Measurements from ENCODE around the gene BCAN.

BCAN gene

GRCh38 chr1:156663178-156663577 lies 21.3 kb downstream of the BCAN start:
- no peak for DNase-seq

- no peak for DNase-seq
Measured at GRCh38 chr1:156664046-156664766, 22.3 kb downstream of the BCAN start.

- DNase-seq, result no peak
Measured at GRCh38 chr1:156664767-156665411, 23.0 kb downstream of the BCAN start.

DNA sequence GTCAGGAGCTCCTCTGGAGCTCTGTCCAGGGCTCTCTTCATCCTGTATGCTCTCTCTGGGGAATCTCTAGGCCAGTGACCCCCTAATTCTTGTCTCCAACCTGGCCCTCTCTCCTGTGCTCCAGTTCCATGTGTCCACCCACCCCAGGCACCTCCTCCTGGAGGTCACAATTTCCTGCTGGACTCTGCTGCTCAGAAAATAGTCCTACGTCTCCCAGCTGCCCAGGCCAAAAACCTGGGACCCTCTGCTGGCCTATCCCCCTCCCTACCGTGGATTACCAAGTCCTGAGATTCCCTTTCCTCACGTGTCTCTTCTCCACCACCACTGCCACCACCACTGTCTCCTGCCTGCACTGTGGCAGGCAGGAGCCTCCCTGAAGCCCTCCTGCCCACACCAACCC lies 23.6 kb downstream of the BCAN start:
- DNase-seq, result no peak

GRCh38 chr1:156666862-156667609 lies 25.1 kb downstream of the BCAN start:
- no peak for DNase-seq

- DNase-seq, result no peak
Measured at GRCh38 chr1:156667610-156667967, 25.7 kb downstream of the BCAN start.

- DNase-seq, result no peak
Measured at GRCh38 chr1:156667968-156668709, 26.2 kb downstream of the BCAN start.

- no peak for DNase-seq
Measured at GRCh38 chr1:156668801-156669637, 27.1 kb downstream of the BCAN start.

DNA sequence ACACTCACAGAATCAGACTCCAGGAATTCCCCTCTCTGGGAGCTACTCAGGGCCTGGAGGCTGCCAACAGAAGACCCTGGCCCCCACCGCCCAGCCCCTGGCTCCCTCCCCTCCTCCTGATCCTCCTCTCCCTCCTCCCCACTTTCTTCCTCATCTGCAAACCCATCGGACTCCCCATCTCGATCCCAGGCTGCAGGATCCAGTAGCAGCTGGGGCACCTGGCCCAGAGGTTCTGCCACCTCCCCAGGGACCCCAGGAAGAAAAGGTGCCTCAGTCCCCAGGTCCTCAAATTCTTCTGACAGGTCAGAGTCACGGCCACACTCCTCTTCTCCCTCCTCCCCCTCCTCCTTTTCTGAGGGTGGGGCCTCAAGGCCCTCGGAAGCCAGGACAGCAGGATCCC lies 27.9 kb downstream of the BCAN start:
- no peak for DNase-seq

DNA sequence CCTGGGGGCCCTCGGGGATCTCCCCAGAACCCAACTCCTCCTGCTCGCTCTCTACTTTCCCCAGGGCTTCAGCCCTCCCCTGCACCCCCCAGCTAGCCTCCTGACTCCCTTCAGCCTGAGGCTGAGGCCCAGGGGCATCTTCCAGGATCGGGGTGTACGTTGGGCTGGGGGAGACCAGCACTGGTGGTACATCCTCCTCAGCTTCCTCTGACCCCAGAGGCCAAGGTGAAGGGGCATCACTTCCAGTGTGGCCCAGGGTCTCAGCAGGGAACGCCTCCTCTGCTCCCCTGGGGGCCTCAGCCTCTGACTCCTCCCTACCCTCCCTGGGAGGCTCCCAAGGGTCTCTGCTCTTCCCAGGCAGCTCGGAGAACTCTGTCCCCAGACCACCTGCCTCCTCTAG lies 28.4 kb downstream of the BCAN start:
- no peak for DNase-seq

DNA sequence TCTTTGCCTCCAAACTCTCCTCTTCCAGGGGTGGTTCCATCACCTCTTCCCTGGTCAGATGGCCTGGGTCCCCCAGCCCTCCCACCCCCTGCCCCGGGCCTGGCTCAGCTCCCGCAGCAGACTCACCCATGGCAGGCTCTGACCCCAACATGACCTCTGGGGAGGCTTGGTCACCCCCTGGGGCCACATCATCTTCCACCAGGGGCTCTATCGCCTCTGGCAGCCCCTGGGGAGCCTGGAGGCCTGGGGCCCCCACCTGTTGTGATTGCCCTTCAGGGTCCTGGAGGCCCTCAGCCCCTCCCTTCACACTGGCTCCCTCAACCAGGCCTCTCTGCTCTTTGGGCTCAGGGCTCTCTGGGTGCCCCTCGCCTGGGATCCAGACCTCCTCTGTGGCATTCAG lies 28.9 kb downstream of the BCAN start:
- no peak for DNase-seq

DNA sequence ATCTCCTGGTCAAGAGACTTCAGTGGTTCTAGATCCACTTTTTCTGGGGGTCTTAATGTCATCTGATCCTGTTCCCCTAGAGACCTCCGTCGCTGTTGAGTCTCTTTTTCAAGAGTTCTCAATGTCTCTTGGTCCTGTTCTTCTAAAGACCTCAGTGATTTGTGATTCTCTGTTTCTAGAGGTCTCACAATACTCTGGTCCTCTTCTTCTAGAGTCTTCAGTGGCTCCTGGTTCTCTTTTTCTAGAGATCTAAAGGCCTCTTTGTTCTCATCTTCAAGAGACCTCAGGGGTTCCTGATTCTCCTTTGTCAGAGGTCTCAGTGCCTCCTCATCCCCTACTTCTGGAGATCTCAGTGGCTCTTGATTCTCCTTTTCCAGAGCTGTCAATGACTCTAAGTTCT lies 29.9 kb downstream of the BCAN start:
- no peak for DNase-seq

DNA sequence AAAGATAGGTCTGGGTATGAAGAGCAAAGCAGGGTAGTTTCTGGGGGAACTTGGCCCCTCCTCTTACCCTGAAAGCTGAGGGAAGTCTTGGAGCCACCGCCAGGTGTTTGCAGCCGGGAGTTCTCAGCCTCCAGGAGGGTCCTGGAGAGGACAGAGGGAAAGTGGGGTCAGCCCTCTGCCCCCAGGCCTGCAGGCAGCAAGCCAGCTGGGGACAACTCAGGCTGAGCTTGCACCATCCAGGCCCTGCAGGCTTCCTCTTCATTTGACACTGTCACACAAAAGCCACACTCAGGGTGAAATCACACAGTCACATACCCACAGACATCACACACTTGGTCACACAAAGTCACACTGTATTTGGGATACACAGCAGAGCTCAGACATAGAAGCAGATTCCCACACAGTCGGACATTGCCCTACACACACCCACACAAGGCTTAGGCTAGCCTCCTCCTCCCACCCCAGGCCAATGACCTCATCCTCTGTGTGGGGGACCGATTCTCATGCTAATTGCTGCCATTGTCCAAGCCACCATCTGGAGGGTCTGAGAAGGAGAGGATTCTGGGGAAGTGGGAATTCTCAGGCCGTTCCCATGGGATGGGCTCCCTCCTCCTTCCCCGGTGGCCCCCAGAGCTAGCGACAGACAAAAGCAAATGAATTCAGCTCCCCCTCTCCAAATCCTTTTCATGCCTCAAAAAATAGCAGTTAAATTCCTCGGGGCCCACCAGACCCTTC lies 31.6 kb downstream of the BCAN start:
- DNase-seq, result no peak

- DNase-seq, result no peak
Measured at GRCh38 chr1:156675210-156676113, 33.5 kb downstream of the BCAN start.

DNA sequence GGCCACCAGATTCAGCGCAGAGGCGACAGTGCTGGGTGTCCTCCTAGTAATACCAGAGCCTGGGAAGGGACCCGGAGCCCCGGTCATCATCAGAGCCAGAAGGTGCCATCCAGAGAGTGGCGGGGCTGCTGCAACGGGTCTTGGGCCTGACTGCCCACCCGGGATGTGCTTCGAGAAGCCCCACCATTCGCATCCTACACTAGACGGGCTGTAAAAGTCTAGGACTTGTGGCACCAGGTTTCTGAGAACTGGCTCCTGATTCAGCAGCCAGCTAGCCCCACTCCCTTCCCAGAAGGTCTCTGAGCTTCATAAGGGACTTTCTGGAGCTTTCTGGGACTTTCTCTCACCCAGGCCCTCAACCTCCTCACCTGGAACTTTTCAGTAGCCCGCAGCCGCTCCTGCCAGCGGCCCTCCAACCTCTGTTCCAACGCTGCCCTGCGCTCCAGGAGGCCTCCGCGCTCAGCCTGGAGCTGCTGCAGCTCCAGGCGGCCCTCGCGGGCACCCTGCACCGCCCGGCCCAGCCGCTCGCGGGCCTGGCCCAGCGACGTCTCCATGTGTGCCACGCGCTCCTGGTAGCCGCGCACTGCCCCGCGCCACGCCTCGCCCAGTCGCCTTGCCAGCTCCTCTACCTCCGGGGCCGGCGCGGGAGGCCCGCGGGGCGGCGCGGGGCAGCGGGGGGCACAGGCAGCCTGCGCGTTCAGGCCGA lies 34.4 kb downstream of the BCAN start:
- DNase-seq, result no peak

DNA sequence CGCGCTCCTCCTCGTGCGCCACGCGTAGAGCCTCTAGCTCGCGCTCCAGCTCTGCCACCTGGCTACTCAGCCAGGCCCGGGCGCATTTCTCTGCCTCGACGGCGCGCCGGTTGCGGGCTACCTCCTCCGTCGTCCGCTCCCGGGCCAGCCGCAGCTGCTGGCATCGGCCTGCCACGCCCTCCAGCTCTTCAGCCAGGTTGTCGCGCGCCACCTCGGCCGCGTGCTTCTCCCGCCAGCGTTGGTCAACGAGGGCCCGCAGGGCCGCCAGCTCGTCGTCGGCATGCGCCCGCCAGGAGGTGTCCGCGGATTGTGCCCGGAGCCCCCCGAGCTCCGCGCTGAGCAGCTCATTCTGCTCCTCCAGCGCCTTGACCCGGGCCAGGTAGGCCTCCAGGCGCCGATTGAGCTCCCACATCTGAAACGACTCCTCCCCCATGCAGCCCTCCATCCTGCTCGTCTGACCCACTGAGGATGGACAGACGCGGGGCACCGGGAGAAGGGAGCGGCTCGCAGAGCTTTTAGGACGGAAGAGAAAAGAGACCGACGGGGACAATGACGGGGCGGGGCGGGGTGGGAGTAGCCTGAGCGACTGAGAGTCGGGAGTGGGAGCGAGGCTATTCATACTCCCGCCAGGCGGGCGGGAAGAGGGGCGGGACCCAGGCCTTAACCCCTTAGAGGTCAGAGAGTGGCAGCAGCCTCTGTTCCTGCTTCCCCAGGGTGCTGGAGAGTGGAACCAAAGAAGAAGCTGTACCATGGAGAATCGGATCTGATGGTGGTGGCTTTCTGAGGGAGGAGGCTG lies 35.1 kb downstream of the BCAN start, which contains the start of gene NES:
Gene NES, minus strand, starts transcription at position 588 of the 796 bp plus-strand sequence. Its CDS starts 143 bp downstream, at position 445.
- DNase-seq, result no peak

- DNase-seq, result no peak
Measured at GRCh38 chr1:156677616-156678596, 36.0 kb downstream of the BCAN start.

GRCh38 chr1:156680056-156680455 lies 38.1 kb downstream of the BCAN start:
- no peak for DNase-seq
